ACC112 (cell line): Measurements from ENCODE around the gene TTC9C.
A peak's percentile ranks its signal among the peaks of the same experiment; 100 is the strongest.

ENCODE experiments used
- H2AFZ ChIP-seq: fragments of 200-600 bp; sonication (generic); one replicate; pipeline ENCODE4 v1.6.0; 2017; ENCODE audit warnings: antibody characterized with exemption, low read length; ENCODE audit not compliant: unreplicated experiment
- H3K27ac ChIP-seq: fragments of 200-600 bp; sonication (generic); 2 replicates; pipeline ENCODE4 v1.5.1; 2014; ENCODE audit warnings: low read depth, mild to moderate bottlenecking, antibody characterized with exemption, low read length, moderate library complexity
- H3K27me3 ChIP-seq: fragments of 200-600 bp; sonication (generic); 2 replicates; pipeline ENCODE4 v1.6.1; 2014; ENCODE audit warnings: mild to moderate bottlenecking, antibody characterized with exemption, low read length, moderate library complexity, mixed read lengths; ENCODE audit not compliant: insufficient read depth
- H3K36me3 ChIP-seq: fragments of 200-600 bp; sonication (generic); 2 replicates; pipeline ENCODE4 v1.6.1; 2016; ENCODE audit warnings: mild to moderate bottlenecking, antibody characterized with exemption, low read length, moderate library complexity, mixed read lengths; ENCODE audit not compliant: insufficient read depth
- H3K4me1 ChIP-seq: fragments of 200-600 bp; sonication (generic); one replicate; pipeline ENCODE4 v1.6.1; 2016; ENCODE audit warnings: low read length, mixed read lengths; ENCODE audit not compliant: insufficient read depth, unreplicated experiment, control insufficient read depth
- H3K4me3 ChIP-seq: fragments of 200-600 bp; sonication (generic); 2 replicates; pipeline ENCODE4 v1.5.1; 2014; ENCODE audit warnings: mild to moderate bottlenecking, low read depth, low read length
- H3K79me2 ChIP-seq: fragments of 200-600 bp; sonication (generic); one replicate; pipeline ENCODE4 v1.6.0; 2016; ENCODE audit warnings: low read length; ENCODE audit not compliant: control insufficient read depth, unreplicated experiment, insufficient read depth

Gene TTC9C

GRCh38 chr11:62774407-62774806, 46.1 kb downstream of the TTC9C start:
- peaks cover 8% of the 10 kb centered on the region for H3K79me2 ChIP-seq
- no peak overlapping the region for H2AFZ ChIP-seq
- no peaks in the 10 kb centered on the region for H3K27me3 ChIP-seq
- H3K4me1 ChIP-seq, result peaks cover 5% of the 10 kb centered on the region
- H3K27ac ChIP-seq, result no peak overlapping the region
- H3K4me3 ChIP-seq, result no peak overlapping the region
- H3K36me3 ChIP-seq, result no peaks in the 10 kb centered on the region

GRCh38 chr11:62775646-62776045, 47.4 kb downstream of the TTC9C start:
- Histone ChIP-seq H3K27ac (no peak overlapping the region), H3K36me3 (no peaks in the 10 kb centered on the region), H3K4me1 (peaks cover under 1% of the 10 kb centered on the region), H3K4me3 (no peak overlapping the region), H3K79me2 (peaks cover 8% of the 10 kb centered on the region), H3K27me3 (no peaks in the 10 kb centered on the region), H2AFZ (no peak overlapping the region)

GRCh38 chr11:62777389-62777788, 49.1 kb downstream of the TTC9C start:
- Histone ChIP-seq H3K79me2 (peaks cover 2% of the 10 kb centered on the region), H3K27ac (no peak overlapping the region), H3K27me3 (no peaks in the 10 kb centered on the region), H3K4me3 (no peak overlapping the region), H3K4me1 (no peaks in the 10 kb centered on the region), H3K36me3 (no peaks in the 10 kb centered on the region), H2AFZ (no peak overlapping the region)

GRCh38 chr11:62778441-62778840, 50.2 kb downstream of the TTC9C start:
- Histone ChIP-seq H3K27ac (no peak overlapping the region), H3K4me3 (no peak overlapping the region), H3K79me2 (no peaks in the 10 kb centered on the region), H3K36me3 (no peaks in the 10 kb centered on the region), H3K4me1 (no peaks in the 10 kb centered on the region), H2AFZ (no peak overlapping the region), H3K27me3 (no peaks in the 10 kb centered on the region)

- Histone ChIP-seq H3K27ac (no peak overlapping the region), H3K36me3 (no peaks in the 10 kb centered on the region), H3K4me3 (no peak overlapping the region)
Measured at GRCh38 chr11:62782753-62783152, 54.5 kb downstream of the TTC9C start.

GRCh38 chr11:62786318-62787004, 58.2 kb downstream of the TTC9C start:
- Histone ChIP-seq H3K4me3 (peak overlapping the region; percentile 87), H3K36me3 (no peaks in the 10 kb centered on the region), H3K27me3 (no peaks in the 10 kb centered on the region), H2AFZ (peak overlapping the region; percentile 88), H3K79me2 (peaks cover 37% of the 10 kb centered on the region), H3K4me1 (peaks cover 21% of the 10 kb centered on the region), H3K27ac (peak overlapping the region; percentile 74)

More at GRCh38 chr11:62782753-62783152, 54.5 kb downstream of the TTC9C start:
- H3K27me3 ChIP-seq, result no peaks in the 10 kb centered on the region
- H3K79me2 ChIP-seq, result peaks cover 7% of the 10 kb centered on the region
- H2AFZ ChIP-seq, result no peak overlapping the region
- peaks cover 7% of the 10 kb centered on the region for H3K4me1 ChIP-seq

GRCh38 chr11:62787005-62787759, 58.9 kb downstream of the TTC9C start, which contains the start of gene TMEM179B:
TMEM179B (plus strand) TSS chr11:62787402; CDS start chr11:62787432, 30 bp downstream.
- Histone ChIP-seq H2AFZ (peak within 1 kb of the TSS; percentile 88), H3K79me2 (peaks cover 37% of the 10 kb centered on the region)

More at GRCh38 chr11:62787005-62787759, 58.9 kb downstream of the TTC9C start, which contains the start of gene TMEM179B:
- H3K27ac ChIP-seq, result peak within 1 kb of the TSS; percentile 74
- H3K27me3 ChIP-seq, result no peaks in the 10 kb centered on the region
- H3K4me3 ChIP-seq, result peak within 1 kb of the TSS; percentile 87
- H3K36me3 ChIP-seq, result no peaks in the 10 kb centered on the region
- H3K4me1 ChIP-seq, result peaks cover 23% of the 10 kb centered on the region
